ENCODE results near the gene DUSP3. TPM values are rescaled to one million over a fixed set of nuclear protein-coding genes. Genes with fewer than 3 reads are reported as not detected.

The DUSP3 gene
- total and polyA plus RNA-seq, 10 of the 15 experiments (the other 5 are each of a cell fraction or from before 2014, with no cell fraction given): 1.5 to 12.1 (median 3.8) TPM

DNA sequence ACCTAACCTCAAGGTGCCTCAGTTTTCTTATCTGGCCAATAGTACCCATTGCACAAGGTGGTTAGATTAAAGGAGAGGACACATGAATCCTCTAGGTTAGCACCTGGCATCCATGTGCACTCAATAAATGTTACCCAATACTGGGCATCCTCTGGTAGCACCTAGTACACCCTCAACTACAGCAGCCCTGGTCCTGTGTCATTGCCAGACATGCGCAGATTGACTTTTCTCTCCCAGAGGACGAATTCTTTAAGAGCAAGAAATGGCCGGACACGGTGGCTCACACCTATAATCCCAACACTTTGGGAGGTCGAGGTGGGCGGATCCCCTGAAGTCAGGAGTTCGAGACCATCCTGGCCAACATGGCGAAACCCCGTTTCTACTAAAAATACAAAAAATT lies 7.3 kb downstream of the DUSP3 start (continued):
- TF ChIP-seq, protein P1, sequence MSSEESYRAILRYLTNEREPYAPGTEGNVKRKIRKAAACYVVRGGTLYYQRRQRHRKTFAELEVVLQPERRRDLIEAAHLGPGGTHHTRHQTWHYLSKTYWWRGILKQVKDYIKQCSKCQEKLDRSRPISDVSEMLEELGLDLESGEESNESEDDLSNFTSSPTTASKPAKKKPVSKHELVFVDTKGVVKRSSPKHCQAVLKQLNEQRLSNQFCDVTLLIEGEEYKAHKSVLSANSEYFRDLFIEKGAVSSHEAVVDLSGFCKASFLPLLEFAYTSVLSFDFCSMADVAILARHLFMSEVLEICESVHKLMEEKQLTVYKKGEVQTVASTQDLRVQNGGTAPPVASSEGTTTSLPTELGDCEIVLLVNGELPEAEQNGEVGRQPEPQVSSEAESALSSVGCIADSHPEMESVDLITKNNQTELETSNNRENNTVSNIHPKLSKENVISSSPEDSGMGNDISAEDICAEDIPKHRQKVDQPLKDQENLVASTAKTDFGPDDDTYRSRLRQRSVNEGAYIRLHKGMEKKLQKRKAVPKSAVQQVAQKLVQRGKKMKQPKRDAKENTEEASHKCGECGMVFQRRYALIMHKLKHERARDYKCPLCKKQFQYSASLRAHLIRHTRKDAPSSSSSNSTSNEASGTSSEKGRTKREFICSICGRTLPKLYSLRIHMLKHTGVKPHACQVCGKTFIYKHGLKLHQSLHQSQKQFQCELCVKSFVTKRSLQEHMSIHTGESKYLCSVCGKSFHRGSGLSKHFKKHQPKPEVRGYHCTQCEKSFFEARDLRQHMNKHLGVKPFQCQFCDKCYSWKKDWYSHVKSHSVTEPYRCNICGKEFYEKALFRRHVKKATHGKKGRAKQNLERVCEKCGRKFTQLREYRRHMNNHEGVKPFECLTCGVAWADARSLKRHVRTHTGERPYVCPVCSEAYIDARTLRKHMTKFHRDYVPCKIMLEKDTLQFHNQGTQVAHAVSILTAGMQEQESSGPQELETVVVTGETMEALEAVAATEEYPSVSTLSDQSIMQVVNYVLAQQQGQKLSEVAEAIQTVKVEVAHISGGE (CRISPR knock-in tag; IDR thresholded peaks at IDR 0.05): no peak
- no peak for TF ChIP-seq ATF7 (IDR thresholded peaks at IDR 0.05; ENCODE audit: low read depth)
- TF ChIP-seq ZSCAN29 (IDR thresholded peaks at IDR 0.05): no peak
- no peak for TF ChIP-seq RAD51 (IDR thresholded peaks at IDR 0.05)
- no peak for TF ChIP-seq FOS (IDR thresholded peaks at IDR 0.05; ENCODE audit: borderline replicate concordance, extremely low read depth, insufficient read length)
- TF ChIP-seq RBBP5 (conservative IDR thresholded peaks at IDR 0.05): no peak
- no peak for TF ChIP-seq STAT3 (IDR thresholded peaks at IDR 0.05; ENCODE audit: low read depth, low read length)
- TF ChIP-seq SUPT20H (IDR thresholded peaks at IDR 0.05; ENCODE audit: borderline replicate concordance, control insufficient read depth, low read depth, low read length): no peak

DNA sequence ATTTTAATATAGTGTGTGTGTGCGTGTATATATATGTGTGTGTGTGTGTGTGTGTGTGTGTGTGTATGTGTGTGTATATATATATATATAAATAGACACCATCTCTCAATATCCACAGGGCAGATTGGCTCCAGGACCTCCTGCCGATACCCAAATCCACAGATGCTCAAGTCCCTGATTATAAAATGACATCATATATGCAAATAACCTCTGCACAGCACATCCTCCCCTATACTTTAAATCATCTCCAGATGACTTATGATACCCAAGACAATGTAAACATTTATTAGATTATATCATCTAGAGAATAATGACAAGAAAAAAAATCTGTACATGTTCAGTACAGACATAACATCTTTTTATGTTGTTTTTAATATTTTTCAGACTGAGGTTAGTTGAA lies 7.8 kb downstream of the DUSP3 start:
- Histone ChIP-seq H3K4me1 (ENCODE audit: control insufficient read depth, insufficient read depth, low read length) (peaks cover 7% of the 10 kb centered on the region), H3K4me3 (no peak overlapping the region), H2AFZ (ENCODE audit: control insufficient read depth, low read depth, low read length) (no peak overlapping the region), H3K27me3 (replicated peaks in 1 of 2; ENCODE audit: control insufficient read depth in 2 of 2, insufficient read depth in 2 of 2, low read length in 1 of 2) (no peaks in the 10 kb centered on the region), H3K9ac (ENCODE audit: control insufficient read depth, insufficient read depth, low read length) (no peak overlapping the region), H3K79me2 (ENCODE audit: control insufficient read depth, insufficient read depth, low read length) (no peaks in the 10 kb centered on the region), H3K27ac (ENCODE audit: control insufficient read depth, insufficient read depth) (no peak overlapping the region), H4K20me1 (ENCODE audit: control insufficient read depth, insufficient read depth) (no peaks in the 10 kb centered on the region), H3K4me2 (ENCODE audit: control insufficient read depth, insufficient read depth) (no peak overlapping the region), H3K9me3 (replicated peaks; ENCODE audit: control insufficient read depth, insufficient read depth, low read length) (no peaks in the 10 kb centered on the region), H3K36me3 (ENCODE audit: control insufficient read depth in 2 of 2, insufficient read depth in 2 of 2, low read length in 1 of 2) (no peaks in the 10 kb centered on the region; a peak in 1 of 4 replicates)
- WGBS (ENCODE audit: insufficient coverage, insufficient replicate concordance, low lambda C conversion rate, missing lambda C conversion rate): 100% methylated on average over 2 of the region's 2 CpGs
- ChIA-PET POLR2A (no interaction called here), RAD21 (ENCODE audit: unreplicated experiment) (no interaction called here), SMC1A (ENCODE audit: uncharacterized antibody, unreplicated experiment) (no interaction called here), CTCF (interaction anchor here (1.0 kb wide), 1 partner anchor 78 kb away, joined by 3 read pairs; no protein-coding TSS in a partner anchor)
- TF ChIP-seq RAD21 (IDR thresholded peaks at IDR 0.05; ENCODE audit: insufficient read depth, low read depth, low read length): no peak
- TF ChIP-seq, protein P2, sequence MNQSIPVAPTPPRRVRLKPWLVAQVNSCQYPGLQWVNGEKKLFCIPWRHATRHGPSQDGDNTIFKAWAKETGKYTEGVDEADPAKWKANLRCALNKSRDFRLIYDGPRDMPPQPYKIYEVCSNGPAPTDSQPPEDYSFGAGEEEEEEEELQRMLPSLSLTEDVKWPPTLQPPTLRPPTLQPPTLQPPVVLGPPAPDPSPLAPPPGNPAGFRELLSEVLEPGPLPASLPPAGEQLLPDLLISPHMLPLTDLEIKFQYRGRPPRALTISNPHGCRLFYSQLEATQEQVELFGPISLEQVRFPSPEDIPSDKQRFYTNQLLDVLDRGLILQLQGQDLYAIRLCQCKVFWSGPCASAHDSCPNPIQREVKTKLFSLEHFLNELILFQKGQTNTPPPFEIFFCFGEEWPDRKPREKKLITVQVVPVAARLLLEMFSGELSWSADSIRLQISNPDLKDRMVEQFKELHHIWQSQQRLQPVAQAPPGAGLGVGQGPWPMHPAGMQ (IDR thresholded peaks at IDR 0.05; ENCODE audit: borderline replicate concordance): no peak
- TF ChIP-seq ZNF24 (IDR thresholded peaks at IDR 0.05): no peak
- TF ChIP-seq MTA3 (IDR thresholded peaks at IDR 0.05; ENCODE audit: borderline replicate concordance, low read length): no peak
- TF ChIP-seq NFXL1 (IDR thresholded peaks at IDR 0.05; ENCODE audit: borderline replicate concordance): no peak
- no peak for TF ChIP-seq JUND (IDR thresholded peaks at IDR 0.05; ENCODE audit: low read depth, low read length)
- no peak for TF ChIP-seq RBBP5 (conservative IDR thresholded peaks at IDR 0.05)
- TF ChIP-seq, protein P3, sequence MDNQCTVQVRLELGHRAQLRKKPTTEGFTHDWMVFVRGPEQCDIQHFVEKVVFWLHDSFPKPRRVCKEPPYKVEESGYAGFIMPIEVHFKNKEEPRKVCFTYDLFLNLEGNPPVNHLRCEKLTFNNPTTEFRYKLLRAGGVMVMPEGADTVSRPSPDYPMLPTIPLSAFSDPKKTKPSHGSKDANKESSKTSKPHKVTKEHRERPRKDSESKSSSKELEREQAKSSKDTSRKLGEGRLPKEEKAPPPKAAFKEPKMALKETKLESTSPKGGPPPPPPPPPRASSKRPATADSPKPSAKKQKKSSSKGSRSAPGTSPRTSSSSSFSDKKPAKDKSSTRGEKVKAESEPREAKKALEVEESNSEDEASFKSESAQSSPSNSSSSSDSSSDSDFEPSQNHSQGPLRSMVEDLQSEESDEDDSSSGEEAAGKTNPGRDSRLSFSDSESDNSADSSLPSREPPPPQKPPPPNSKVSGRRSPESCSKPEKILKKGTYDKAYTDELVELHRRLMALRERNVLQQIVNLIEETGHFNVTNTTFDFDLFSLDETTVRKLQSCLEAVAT (IDR thresholded peaks at IDR 0.05): no peak
- TF ChIP-seq ZNF207 (IDR thresholded peaks at IDR 0.05; ENCODE audit: borderline replicate concordance): no peak
- TF ChIP-seq CREB1 (IDR thresholded peaks at IDR 0.05; ENCODE audit: low read depth): no peak
- FAIRE-seq (no peak), DNase-seq (ENCODE audit: low read depth, low spot score) (no peak), ATAC-seq (no peak)
- BruUV-seq (replicated peaks): no TSS peak
- in situ Hi-C loops (cut with MboI) (no loop called here), intact Hi-C loops (cut with micrococcal nuclease; ENCODE audit: unreplicated experiment) (no loop called here)
